T-helper 2 cell treated with Interferon-gamma antibody and Interleukin-4, amounts not matched to agents 5 μg/mL and 100 μg/mL, for 36 hours (primary cell): ENCODE data around the gene APOL5.
"Not testable (repeated sequence)": the region's sequence is repeated elsewhere in the genome, so short reads cannot be mapped to it uniquely, and the experiment has no call there.

ENCODE experiments used
- DNase-seq: peaks from one replicate; pipeline ENCODE4 v3.0.0; 2021; ENCODE audit warnings: low spot score
- H3K27ac Mint-ChIP-seq: one replicate; pipeline ENCODE4 v1.8.0; 2021; ENCODE audit warnings: mild to moderate bottlenecking, mixed read lengths
- H3K27me3 Mint-ChIP-seq: one replicate; pipeline ENCODE4 v1.8.0; 2021; ENCODE audit warnings: low read depth, mixed read lengths
- H3K36me3 Mint-ChIP-seq: one replicate; pipeline ENCODE4 v1.8.0; 2021; ENCODE audit warnings: low read depth, mixed read lengths
- H3K4me1 Mint-ChIP-seq: one replicate; pipeline ENCODE4 v1.8.0; 2021; ENCODE audit warnings: low read depth, mixed read lengths
- H3K4me3 Mint-ChIP-seq: one replicate; pipeline ENCODE4 v1.8.0; 2022; ENCODE audit warnings: mild to moderate bottlenecking, moderate library complexity, mixed read lengths
- H3K9me3 Mint-ChIP-seq: one replicate; pipeline ENCODE4 v1.8.0; 2021; ENCODE audit warnings: mixed read lengths

The APOL5 gene, protein sequence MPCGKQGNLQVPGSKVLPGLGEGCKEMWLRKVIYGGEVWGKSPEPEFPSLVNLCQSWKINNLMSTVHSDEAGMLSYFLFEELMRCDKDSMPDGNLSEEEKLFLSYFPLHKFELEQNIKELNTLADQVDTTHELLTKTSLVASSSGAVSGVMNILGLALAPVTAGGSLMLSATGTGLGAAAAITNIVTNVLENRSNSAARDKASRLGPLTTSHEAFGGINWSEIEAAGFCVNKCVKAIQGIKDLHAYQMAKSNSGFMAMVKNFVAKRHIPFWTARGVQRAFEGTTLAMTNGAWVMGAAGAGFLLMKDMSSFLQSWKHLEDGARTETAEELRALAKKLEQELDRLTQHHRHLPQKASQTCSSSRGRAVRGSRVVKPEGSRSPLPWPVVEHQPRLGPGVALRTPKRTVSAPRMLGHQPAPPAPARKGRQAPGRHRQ

DNA sequence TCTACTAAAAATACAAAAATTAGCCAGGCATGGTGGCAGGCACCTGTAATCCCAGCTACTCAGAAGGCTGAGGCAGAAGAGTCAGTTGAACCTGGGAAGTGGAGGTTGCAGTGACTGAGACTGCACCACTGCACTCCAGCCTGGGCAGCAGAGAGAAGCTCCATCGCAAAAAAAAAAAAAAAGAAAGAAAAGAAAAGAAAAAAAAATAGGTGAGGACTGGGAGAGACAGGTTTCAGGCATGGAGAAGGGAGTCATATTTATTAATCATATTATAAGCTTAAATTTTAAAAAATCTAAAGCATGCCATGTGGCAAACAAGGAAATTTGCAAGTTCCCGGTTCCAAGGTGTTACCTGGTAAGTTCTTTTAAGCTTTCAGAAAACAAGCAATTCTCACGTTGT lies at the start of gene APOL5:
Gene APOL5, plus strand, starts transcription at position 301 of the 400 bp plus-strand sequence. Its CDS starts 0 bp downstream, at position 301.
- Mint-ChIP-seq H3K4me3 (no peak within 1 kb of the TSS), H3K9me3 (peaks cover 7% of the 10 kb centered on the region), H3K4me1 (no peaks in the 10 kb centered on the region)

DNA sequence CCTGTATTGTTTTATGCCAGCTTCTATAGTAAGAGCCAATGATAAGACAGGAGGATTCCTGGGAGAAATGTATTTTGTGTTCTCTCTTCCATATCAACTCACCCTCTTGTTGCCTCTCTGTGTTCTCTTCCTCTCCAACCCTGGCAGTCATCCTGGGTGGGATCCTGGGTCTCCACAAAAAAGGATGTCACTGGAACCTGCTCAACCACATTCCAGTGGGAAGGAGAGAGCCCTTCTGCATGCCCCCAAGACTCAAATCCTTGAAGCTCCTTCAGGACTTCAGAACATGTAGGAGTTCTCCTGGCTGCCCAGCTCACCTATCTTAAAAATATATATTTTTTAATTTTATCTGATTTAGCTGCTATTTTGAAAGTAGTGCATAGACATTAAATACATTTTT lies 43.3 kb upstream of the APOL5 start:
- peaks cover 51% of the 10 kb centered on the region for H3K9me3 Mint-ChIP-seq
- DNase-seq, result no peak
- H3K4me3 Mint-ChIP-seq, result no peak overlapping the region

More for the DNA sequence above, at the start of gene APOL5:
- DNase-seq, result no peak
- Mint-ChIP-seq H3K36me3 (no peaks in the 10 kb centered on the region), H3K27me3 (peaks cover 2% of the 10 kb centered on the region), H3K27ac (no peak within 1 kb of the TSS)

DNA sequence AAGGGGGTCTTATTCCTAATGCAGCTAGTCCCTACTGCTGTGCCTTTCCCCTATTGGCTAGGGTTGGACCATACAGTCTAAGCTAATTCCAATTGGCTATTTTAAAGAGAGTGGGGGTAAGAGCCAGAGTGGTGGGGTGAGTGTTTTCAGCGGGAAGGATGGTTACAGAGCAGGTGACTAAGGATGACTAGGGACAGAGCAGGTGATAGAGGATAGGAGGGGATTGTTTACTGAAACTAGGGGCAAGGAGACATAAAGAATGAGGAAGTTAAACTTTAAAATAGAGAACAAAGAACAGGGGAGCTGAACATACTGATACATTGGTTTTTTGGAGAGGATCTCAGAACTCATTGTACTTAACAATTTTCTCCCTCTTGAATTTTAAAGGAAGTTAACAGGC lies 41.6 kb upstream of the APOL5 start:
- H3K4me3 Mint-ChIP-seq, H3K27me3 Mint-ChIP-seq, H3K4me1 Mint-ChIP-seq, H3K27ac Mint-ChIP-seq, DNase-seq: not testable (repeated sequence)
- Mint-ChIP-seq H3K36me3 (peaks cover 13% of the 10 kb centered on the region), H3K9me3 (peaks cover 48% of the 10 kb centered on the region)

More for the DNA sequence above, 43.3 kb upstream of the APOL5 start:
- Mint-ChIP-seq H3K27ac (no peak overlapping the region), H3K27me3 (no peaks in the 10 kb centered on the region), H3K36me3 (peaks cover 13% of the 10 kb centered on the region), H3K4me1 (no peaks in the 10 kb centered on the region)

DNA sequence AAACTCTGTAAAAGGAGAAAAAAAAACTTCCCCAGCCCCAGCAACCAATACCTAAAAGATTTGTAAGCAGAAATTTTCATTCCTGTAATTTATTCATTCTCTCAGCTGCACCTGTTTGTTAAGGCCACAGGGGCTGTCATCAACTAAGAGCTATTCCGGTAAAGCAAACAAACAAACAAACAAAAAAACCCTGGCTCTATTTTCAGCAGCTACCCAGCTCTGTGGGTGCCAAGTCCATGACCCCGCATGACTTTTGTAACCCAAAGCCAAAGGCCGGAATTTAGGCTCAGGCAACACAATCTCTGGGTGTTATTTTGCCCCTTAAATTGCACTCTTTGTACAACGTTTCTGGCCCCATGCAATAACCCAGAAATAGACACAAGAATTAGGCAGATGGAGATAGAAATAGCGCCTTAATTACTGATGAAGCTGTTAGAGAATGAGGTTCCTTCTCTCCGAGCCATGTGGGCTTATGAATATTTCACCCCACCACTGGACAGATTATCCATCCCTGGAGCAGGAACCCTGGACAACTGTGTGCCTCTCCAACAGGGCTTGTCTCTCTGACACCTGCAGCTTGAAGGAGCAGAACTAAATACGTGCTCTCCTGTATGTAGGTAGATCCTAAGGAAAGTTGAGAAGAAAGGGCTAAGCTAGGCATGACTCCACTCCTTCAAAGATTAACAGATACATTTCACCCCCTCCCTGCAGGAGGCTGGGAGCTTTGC lies 40.0 kb upstream of the APOL5 start:
- Mint-ChIP-seq H3K4me1 (peaks cover 2% of the 10 kb centered on the region), H3K27me3 (no peaks in the 10 kb centered on the region), H3K4me3 (no peak overlapping the region), H3K27ac (no peak overlapping the region), H3K9me3 (peaks cover 46% of the 10 kb centered on the region), H3K36me3 (peaks cover 13% of the 10 kb centered on the region)
- no peak for DNase-seq

DNA sequence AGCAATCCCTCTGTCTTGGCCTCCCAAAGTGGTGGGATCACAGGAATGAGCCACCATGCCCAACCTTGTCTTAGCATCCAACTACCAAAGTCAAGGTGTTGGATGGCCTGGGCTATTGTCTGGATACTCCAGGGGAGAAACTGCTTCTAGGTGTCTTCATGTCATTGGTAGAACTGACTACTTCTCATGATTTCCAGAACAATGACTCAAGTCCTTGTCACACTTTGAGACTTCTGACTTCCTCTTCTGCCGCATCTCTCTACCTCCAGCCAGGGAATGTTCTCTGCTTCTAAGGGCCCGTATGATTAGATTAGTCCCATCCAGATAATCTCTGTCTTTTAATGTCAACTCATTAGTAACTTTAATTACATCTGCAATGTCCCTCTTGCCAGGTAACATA lies 38.8 kb upstream of the APOL5 start:
- H3K36me3 Mint-ChIP-seq, result peaks cover 11% of the 10 kb centered on the region
- DNase-seq, result no peak
- no peak overlapping the region for H3K27ac Mint-ChIP-seq
- H3K9me3 Mint-ChIP-seq, result peaks cover 39% of the 10 kb centered on the region
- H3K4me1 Mint-ChIP-seq, result peaks cover 2% of the 10 kb centered on the region
- no peaks in the 10 kb centered on the region for H3K27me3 Mint-ChIP-seq
- H3K4me3 Mint-ChIP-seq, result no peak overlapping the region

DNA sequence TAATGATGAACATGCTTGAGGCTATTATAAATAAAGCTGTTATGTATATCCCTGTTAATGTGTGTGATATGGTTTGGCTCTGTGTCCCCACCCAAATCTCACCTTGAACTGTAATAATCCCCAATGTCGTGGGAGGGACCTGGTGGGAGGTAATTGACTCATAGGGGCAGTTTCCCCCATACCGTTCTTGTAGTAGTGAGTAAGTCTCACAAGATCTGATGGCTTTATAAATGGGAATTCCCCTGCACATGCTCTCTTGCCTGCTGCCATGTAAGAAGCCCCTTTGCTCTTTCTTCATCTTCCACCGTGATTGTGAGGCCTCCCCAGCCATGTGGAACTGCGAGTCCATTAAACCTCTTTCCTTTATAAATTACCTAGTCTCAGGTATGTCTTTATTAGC lies 38.2 kb upstream of the APOL5 start:
- H3K27ac Mint-ChIP-seq, H3K4me3 Mint-ChIP-seq: not testable (repeated sequence)

DNA sequence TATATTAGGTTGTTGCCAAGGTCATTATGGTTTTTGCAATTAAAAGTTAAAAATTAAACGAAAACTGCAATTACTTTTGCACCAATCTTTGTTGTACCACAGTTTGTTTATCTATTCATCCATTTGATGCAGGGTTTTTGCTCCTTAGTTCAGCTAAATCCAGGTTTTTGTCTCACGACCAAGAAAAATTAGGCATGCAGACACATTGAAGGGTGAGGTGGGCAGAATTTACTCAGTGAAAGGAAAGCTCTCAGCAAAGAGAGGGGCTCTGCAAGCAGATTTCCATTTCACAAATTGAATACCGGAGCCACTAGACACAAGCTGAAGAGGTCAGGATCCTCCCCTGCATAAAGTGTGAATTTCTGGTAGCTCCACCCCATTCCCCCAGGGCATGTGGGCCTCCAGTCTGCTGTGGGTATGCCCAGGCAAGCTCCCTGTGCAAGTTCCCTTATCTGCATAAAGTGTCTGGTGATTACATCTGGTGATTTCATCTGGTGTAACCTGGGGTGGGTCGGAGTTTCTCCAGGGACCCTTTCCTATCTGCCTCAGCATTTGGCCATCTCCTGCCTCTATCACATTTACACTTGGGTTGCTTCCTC lies 36.1 kb upstream of the APOL5 start:
- Mint-ChIP-seq H3K36me3 (peaks cover 2% of the 10 kb centered on the region), H3K27me3 (no peaks in the 10 kb centered on the region), H3K27ac (no peak overlapping the region), H3K4me3 (no peak overlapping the region), H3K4me1 (peaks cover 2% of the 10 kb centered on the region), H3K9me3 (peaks cover 22% of the 10 kb centered on the region)
- DNase-seq, result no peak

More for the DNA sequence above, 38.2 kb upstream of the APOL5 start:
- H3K36me3 Mint-ChIP-seq, H3K27me3 Mint-ChIP-seq, H3K4me1 Mint-ChIP-seq: not testable (repeated sequence)
- peak; percentile 66 for DNase-seq
- H3K9me3 Mint-ChIP-seq, result peaks cover 35% of the 10 kb centered on the region

DNA sequence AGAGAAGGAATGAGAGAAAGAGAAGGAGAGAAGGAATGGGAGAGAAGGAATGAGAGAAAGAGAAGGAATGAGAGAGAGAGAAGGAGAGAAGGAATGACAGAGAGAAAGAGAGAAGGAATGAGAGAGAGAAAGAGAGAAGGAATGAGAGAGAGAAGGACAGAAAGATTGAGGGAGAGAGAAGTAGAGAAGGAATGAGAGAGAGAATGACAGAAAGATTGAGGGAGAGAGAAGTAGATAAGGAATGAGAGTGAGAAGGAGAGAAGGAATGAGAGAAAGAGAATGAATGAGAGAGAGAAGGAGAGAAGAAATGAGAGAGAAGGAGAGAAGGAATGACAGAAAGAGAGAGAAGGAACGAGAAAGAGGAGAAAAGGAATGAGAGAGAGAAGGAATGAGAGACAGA lies 34.1 kb upstream of the APOL5 start:
- Mint-ChIP-seq H3K4me3 (no peak overlapping the region), H3K4me1 (peaks cover 2% of the 10 kb centered on the region), H3K27ac (no peak overlapping the region), H3K36me3 (no peaks in the 10 kb centered on the region), H3K9me3 (peaks cover 18% of the 10 kb centered on the region), H3K27me3 (no peaks in the 10 kb centered on the region)
- no peak for DNase-seq

DNA sequence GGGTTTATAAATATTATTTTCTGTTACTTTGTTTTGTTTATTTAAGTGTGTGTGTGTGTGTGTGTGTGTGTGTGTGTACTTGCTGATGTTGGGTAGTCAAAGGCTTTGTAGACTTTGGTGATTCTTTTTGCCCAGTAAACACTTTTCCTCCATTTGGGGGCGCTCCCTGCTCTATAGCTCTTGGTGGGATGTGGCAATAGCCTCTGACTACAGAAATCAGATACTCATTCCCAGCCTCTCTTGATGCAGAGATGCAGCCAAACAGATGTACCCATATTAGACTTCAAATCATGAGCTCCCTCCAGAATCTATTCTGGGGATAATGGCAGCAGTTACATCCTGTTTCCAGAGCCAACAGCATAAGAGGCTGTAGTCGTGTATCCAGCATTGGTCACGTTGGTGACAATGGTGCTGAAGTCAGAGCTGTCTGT lies 33.4 kb upstream of the APOL5 start:
- Mint-ChIP-seq H3K9me3 (peaks cover 14% of the 10 kb centered on the region), H3K4me3 (no peak overlapping the region), H3K27ac (no peak overlapping the region), H3K36me3 (no peaks in the 10 kb centered on the region), H3K27me3 (no peaks in the 10 kb centered on the region), H3K4me1 (peaks cover 2% of the 10 kb centered on the region)
- DNase-seq, result no peak

DNA sequence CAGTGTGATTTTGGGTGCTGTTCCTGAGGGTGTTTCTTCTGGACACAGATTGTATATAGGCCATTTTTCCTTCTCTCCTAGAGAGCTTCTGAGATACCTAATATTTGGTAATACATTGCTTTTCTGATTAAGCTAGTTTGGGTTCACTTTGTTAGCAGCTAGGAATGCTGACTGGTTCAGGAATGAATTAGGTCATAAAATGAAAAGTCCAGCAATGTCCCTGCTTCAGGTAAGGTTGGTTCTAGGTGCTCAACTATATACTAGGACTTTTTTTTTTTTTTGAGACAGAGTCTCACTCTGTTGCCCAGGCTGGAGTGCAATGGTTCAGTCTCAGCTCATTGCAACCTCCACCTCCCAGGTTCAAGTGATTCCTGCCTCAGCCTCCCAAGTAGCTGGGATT lies 32.9 kb upstream of the APOL5 start:
- H3K27me3 Mint-ChIP-seq, result no peaks in the 10 kb centered on the region
- H3K9me3 Mint-ChIP-seq, result peaks cover 13% of the 10 kb centered on the region
- DNase-seq, result no peak
- no peaks in the 10 kb centered on the region for H3K36me3 Mint-ChIP-seq
- H3K4me3 Mint-ChIP-seq, result no peak overlapping the region
- no peaks in the 10 kb centered on the region for H3K4me1 Mint-ChIP-seq
- no peak overlapping the region for H3K27ac Mint-ChIP-seq

DNA sequence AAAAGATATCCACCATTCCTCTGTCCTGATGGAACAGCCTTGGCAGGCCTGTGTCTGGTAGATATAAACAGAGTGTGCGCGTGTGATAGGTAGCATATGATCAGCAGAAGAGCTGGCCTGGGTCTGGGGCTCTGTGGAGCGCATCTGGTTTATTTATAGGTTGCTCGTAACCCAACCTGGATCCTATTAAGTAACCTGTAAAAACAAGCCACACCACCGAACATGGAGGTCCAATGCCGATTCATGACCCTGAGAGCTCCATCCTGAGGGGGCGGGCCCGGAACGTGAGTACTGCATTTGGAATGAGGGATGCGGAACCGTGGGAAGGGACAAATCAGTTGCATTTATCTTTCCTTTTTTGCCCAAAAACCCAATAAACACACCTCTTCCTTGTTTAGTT lies 31.9 kb upstream of the APOL5 start:
- Mint-ChIP-seq H3K36me3 (no peaks in the 10 kb centered on the region), H3K9me3 (peaks cover 12% of the 10 kb centered on the region), H3K27me3 (no peaks in the 10 kb centered on the region), H3K4me3 (no peak overlapping the region), H3K27ac (no peak overlapping the region), H3K4me1 (no peaks in the 10 kb centered on the region)
- DNase-seq, result no peak

DNA sequence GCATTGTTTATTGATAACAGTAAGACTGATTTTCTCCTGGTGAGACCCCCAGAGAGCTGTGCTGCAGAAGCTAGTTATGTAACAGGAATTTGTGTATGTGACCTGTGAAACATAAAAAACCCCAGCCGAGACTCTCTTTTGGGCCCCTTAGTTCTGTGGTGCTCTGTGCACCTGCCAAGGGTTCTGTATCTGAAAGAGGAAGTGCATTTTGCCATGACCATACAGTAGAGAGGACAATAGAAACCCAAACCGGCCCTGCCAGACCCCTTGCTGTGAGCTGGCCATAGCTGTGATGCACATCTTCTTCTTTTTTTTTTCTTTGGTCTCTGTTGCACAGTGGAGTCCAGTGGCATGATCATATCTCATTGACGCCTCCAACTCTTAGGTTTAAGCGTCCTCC lies 31.4 kb upstream of the APOL5 start:
- Mint-ChIP-seq H3K4me1 (no peaks in the 10 kb centered on the region), H3K36me3 (no peaks in the 10 kb centered on the region), H3K27me3 (no peaks in the 10 kb centered on the region), H3K27ac (no peak overlapping the region), H3K4me3 (no peak overlapping the region), H3K9me3 (peaks cover 8% of the 10 kb centered on the region)
- no peak for DNase-seq

DNA sequence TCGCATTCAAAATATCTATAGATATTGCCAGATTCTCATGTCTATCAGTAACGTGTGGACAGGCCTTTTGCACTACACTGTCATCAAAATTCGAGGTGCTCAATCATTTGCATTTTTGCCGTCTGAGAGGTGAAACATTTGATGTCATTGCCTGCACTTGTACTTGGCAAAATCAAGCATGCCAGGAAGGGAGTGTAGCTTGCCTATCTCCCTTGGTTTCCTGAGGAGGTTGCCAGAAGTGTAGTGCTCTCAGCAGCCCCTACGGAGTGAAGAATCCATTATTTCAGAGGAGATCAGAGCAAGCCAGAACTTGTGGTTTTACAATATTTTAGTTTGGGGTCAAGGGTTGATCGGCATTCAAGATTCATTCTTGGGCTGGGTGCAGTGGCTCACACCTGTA lies 30.2 kb upstream of the APOL5 start:
- DNase-seq, result no peak
- H3K4me3 Mint-ChIP-seq, result no peak overlapping the region
- H3K4me1 Mint-ChIP-seq, result no peaks in the 10 kb centered on the region
- no peak overlapping the region for H3K27ac Mint-ChIP-seq
- H3K9me3 Mint-ChIP-seq, result no peaks in the 10 kb centered on the region
- no peaks in the 10 kb centered on the region for H3K27me3 Mint-ChIP-seq
- H3K36me3 Mint-ChIP-seq, result no peaks in the 10 kb centered on the region
